Myocyte (in vitro differentiated cells): ENCODE data around the gene CEMIP. TPM values are rescaled to one million over a fixed set of nuclear protein-coding genes. Genes with fewer than 3 reads are reported as not detected.
"Not testable (repeated sequence)": the region's sequence is repeated elsewhere in the genome, so short reads cannot be mapped to it uniquely, and the experiment has no call there.

Source experiments
- DNase-seq: peaks from one replicate; pipeline ENCODE4 v3.0.0-alpha.2; 2012; ENCODE audit warnings: low read depth
- total RNA-seq: library from RNA; depleted of rRNA; stranded (reverse); fragments of >200 nt; gene quantifications from 2 replicates; pipeline ENCODE4 v1.2.3, GENCODE V29; 2014

CEMIP gene
- total RNA-seq, 1 donor from 2014 or later, result 13.9 TPM

GRCh38 chr15:80946576-80946975 is 167.4 kb downstream of the CEMIP start:
- no peak for DNase-seq

- peak; percentile 75 for DNase-seq
These were observed 169.6 kb downstream of the CEMIP start for GRCh38 chr15:80948651-80949292.

- DNase-seq, result no peak
These were observed 170.6 kb downstream of the CEMIP start for GRCh38 chr15:80949756-80950155.

- DNase-seq, result no peak
These were observed 171.3 kb downstream of the CEMIP start for GRCh38 chr15:80950291-80951078.

- DNase-seq, result no peak
These were observed 172.8 kb downstream of the CEMIP start for GRCh38 chr15:80951941-80952340.

- no peak for DNase-seq
These were observed 174.1 kb downstream of the CEMIP start for GRCh38 chr15:80953001-80953952.

GRCh38 chr15:80953953-80954778 is 175.0 kb downstream of the CEMIP start:
- DNase-seq, result no peak

GRCh38 chr15:80955571-80956452 is 176.6 kb downstream of the CEMIP start:
- peak; percentile 91 for DNase-seq

- DNase-seq, result peak; percentile 45
These were observed 178.4 kb downstream of the CEMIP start for GRCh38 chr15:80957556-80957955.

- no peak for DNase-seq
These were observed 178.8 kb downstream of the CEMIP start for GRCh38 chr15:80957976-80958375.

- DNase-seq, result no peak
These were observed 179.8 kb downstream of the CEMIP start for GRCh38 chr15:80958818-80959495.

GRCh38 chr15:80965454-80965853 is 186.3 kb downstream of the CEMIP start:
- not testable (repeated sequence) for DNase-seq

- DNase-seq, result no peak
These were observed 187.4 kb downstream of the CEMIP start for GRCh38 chr15:80966431-80967197.

- DNase-seq, result peak; percentile 91
These were observed 188.3 kb downstream of the CEMIP start for GRCh38 chr15:80967451-80967850.

- DNase-seq, result peak; percentile 53
These were observed 188.9 kb downstream of the CEMIP start for GRCh38 chr15:80967991-80968510.

- DNase-seq, result no peak
These were observed 190.1 kb downstream of the CEMIP start for GRCh38 chr15:80969316-80969715.

GRCh38 chr15:80970018-80970657 is 191.0 kb downstream of the CEMIP start:
- peak; percentile 78 for DNase-seq

- DNase-seq, result no peak
These were observed 191.5 kb downstream of the CEMIP start for GRCh38 chr15:80970658-80971057.
